ENCODE measurements around the gene PIEZO2. TPM values are rescaled to one million over a fixed set of nuclear protein-coding genes. Genes with fewer than 3 reads are reported as not detected.
A peak's percentile ranks its signal among the peaks of the same experiment; 100 is the strongest.

The PIEZO2 gene
- total RNA-seq, 1 donor from 2014 or later, result 134 TPM

GRCh38 chr18:10834128-10834815 lies 315.1 kb downstream of the PIEZO2 start:
- H3K27me3 Mint-ChIP-seq (ENCODE audit: unreplicated experiment), result no peaks in the 10 kb centered on the region
- DNase-seq (ENCODE audit: extremely low spot score, unreplicated experiment), result no peak
- peak overlapping the region; percentile 89 for H3K27ac Mint-ChIP-seq (ENCODE audit: unreplicated experiment)
- peaks cover 10% of the 10 kb centered on the region for H3K9me3 Mint-ChIP-seq (ENCODE audit: unreplicated experiment)
- H3K36me3 Mint-ChIP-seq (ENCODE audit: unreplicated experiment), result peaks cover 27% of the 10 kb centered on the region
- H3K4me3 Mint-ChIP-seq (ENCODE audit: unreplicated experiment), result no peak overlapping the region
- no peak for TF ChIP-seq CTCF (IDR thresholded peaks at IDR 0.05)
- H3K4me1 Mint-ChIP-seq (ENCODE audit: unreplicated experiment), result peaks cover 49% of the 10 kb centered on the region

- Mint-ChIP-seq H3K27ac (ENCODE audit: unreplicated experiment) (peak overlapping the region; percentile 89), H3K36me3 (ENCODE audit: unreplicated experiment) (peaks cover 25% of the 10 kb centered on the region), H3K4me1 (ENCODE audit: unreplicated experiment) (peaks cover 47% of the 10 kb centered on the region), H3K4me3 (ENCODE audit: unreplicated experiment) (no peak overlapping the region), H3K9me3 (ENCODE audit: unreplicated experiment) (peaks cover 10% of the 10 kb centered on the region), H3K27me3 (ENCODE audit: unreplicated experiment) (no peaks in the 10 kb centered on the region)
- DNase-seq (ENCODE audit: extremely low spot score, unreplicated experiment), result no peak
- no peak for TF ChIP-seq CTCF (IDR thresholded peaks at IDR 0.05)
Observed at GRCh38 chr18:10833656-10834055, 315.7 kb downstream of the PIEZO2 start.

DNA sequence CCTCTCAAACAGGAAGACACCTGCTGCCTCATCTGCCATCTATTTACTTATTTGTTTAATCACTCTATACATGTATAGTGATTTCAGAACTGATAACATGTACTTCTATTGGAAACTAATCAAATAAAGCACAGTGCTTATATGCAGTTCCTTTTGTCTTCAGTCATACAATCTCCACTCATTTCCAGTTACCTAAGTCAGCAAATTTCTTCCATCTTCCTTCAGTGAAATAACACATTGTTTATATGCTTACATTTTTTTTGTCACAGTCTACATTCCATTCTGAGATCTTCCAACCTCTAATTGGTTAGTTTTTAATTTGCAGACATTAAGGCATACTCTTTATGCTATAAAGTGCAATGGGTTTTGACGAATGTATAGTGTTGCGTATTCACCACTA lies 323.0 kb downstream of the PIEZO2 start:
- Mint-ChIP-seq H3K27me3 (ENCODE audit: unreplicated experiment) (no peaks in the 10 kb centered on the region), H3K4me1 (ENCODE audit: unreplicated experiment) (peaks cover 3% of the 10 kb centered on the region), H3K27ac (ENCODE audit: unreplicated experiment) (no peak overlapping the region), H3K4me3 (ENCODE audit: unreplicated experiment) (no peak overlapping the region), H3K36me3 (ENCODE audit: unreplicated experiment) (peaks cover 29% of the 10 kb centered on the region), H3K9me3 (ENCODE audit: unreplicated experiment) (peaks cover 17% of the 10 kb centered on the region)
- no peak for DNase-seq (ENCODE audit: extremely low spot score, unreplicated experiment)
- TF ChIP-seq CTCF (IDR thresholded peaks at IDR 0.05), result no peak

DNA sequence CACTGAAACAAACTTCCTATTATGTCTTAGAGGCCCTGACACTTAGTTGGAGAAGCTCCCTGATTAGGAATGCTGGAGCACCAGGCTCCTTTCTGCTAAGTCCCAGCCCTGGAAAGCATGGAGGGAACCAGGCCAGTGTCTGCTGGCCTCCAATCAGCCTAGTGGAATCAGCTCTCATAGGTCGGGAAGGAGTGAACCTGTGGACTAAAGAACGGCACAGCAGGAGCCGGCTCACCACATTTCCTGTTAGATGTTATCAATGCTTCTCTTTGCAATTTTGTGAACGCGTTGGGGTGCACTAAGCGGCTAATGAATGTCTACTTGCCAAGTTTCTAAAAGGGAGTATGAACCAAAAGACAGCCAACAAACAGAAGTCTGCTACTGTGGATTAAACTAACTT lies 326.9 kb downstream of the PIEZO2 start:
- H3K9me3 Mint-ChIP-seq (ENCODE audit: unreplicated experiment), result peaks cover 23% of the 10 kb centered on the region
- no peak overlapping the region for H3K4me3 Mint-ChIP-seq (ENCODE audit: unreplicated experiment)
- no peak overlapping the region for H3K27ac Mint-ChIP-seq (ENCODE audit: unreplicated experiment)
- TF ChIP-seq CTCF (IDR thresholded peaks at IDR 0.05), result no peak
- no peak for DNase-seq (ENCODE audit: extremely low spot score, unreplicated experiment)
- H3K27me3 Mint-ChIP-seq (ENCODE audit: unreplicated experiment), result no peaks in the 10 kb centered on the region
- H3K4me1 Mint-ChIP-seq (ENCODE audit: unreplicated experiment), result peaks cover 3% of the 10 kb centered on the region
- H3K36me3 Mint-ChIP-seq (ENCODE audit: unreplicated experiment), result peaks cover 22% of the 10 kb centered on the region

DNA sequence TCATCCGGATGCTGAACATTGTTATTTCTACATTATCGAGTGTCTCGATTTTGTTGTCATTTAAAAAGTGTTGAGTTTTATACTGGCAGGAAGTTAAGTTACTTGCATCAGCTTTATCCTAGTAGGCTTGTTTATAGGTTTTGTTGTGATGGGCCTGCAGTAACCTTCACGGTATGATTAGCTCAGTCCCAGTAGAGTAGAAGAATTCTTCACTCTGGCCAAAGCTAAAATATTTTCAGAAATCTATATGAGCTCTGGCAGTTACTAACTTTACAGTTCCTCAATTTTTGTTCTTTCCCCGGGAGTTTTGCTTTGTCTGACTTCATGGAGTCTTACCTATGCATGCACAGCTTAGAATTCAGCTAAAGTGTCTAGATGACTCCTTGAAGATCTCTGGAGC lies 328.7 kb downstream of the PIEZO2 start:
- H3K27me3 Mint-ChIP-seq (ENCODE audit: unreplicated experiment), result no peaks in the 10 kb centered on the region
- H3K27ac Mint-ChIP-seq (ENCODE audit: unreplicated experiment), result no peak overlapping the region
- H3K4me1 Mint-ChIP-seq (ENCODE audit: unreplicated experiment), result peaks cover 3% of the 10 kb centered on the region
- H3K4me3 Mint-ChIP-seq (ENCODE audit: unreplicated experiment), result no peak overlapping the region
- no peak for TF ChIP-seq CTCF (IDR thresholded peaks at IDR 0.05)
- no peak for DNase-seq (ENCODE audit: extremely low spot score, unreplicated experiment)
- peaks cover 12% of the 10 kb centered on the region for H3K36me3 Mint-ChIP-seq (ENCODE audit: unreplicated experiment)
- peaks cover 16% of the 10 kb centered on the region for H3K9me3 Mint-ChIP-seq (ENCODE audit: unreplicated experiment)
